Astrocyte of the hippocampus (primary cell): ENCODE measurements around the gene HAUS7.
"Not testable (repeated sequence)": the region's sequence is repeated elsewhere in the genome, so short reads cannot be mapped to it uniquely, and the experiment has no call there.

ENCODE experiments used
- DNase-seq: peaks from one replicate; pipeline ENCODE4 v3.0.0; 2011; ENCODE audit warnings: low read depth, low spot score

Gene HAUS7

DNA sequence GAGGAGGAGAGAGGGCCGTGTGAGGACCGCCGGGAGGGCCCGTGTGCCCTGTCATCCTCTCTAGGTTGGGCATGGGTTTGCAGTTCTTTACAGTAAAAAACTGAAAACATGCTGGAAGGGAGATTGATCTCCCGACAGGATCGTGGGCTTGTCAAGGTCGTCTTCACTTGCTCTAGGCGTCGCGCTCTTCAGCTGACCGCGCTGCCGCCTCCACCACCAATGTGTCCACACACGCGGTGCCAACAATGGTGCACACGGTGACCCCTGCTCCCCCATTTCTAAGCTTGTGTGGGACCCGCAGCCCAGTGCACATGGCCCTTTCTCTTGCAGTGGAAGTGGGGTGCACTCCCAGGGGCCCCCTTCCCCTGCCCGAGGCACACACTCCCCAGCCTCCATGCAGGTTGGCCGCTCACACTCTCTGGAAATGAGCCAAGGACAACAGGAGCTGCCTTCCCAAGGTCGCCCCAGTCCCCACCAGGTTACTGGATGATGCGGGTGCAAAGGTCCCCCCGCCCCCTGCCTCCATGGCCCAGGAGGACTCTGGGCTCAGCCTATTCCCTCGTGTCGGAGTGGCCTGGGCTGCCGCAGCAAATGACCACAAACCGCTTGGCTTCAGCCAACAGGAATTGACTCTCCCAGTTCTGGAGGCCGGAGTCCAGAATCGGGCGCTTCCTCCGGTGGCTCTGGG, 60.8 kb downstream of the HAUS7 start:
- no peak for DNase-seq

DNA sequence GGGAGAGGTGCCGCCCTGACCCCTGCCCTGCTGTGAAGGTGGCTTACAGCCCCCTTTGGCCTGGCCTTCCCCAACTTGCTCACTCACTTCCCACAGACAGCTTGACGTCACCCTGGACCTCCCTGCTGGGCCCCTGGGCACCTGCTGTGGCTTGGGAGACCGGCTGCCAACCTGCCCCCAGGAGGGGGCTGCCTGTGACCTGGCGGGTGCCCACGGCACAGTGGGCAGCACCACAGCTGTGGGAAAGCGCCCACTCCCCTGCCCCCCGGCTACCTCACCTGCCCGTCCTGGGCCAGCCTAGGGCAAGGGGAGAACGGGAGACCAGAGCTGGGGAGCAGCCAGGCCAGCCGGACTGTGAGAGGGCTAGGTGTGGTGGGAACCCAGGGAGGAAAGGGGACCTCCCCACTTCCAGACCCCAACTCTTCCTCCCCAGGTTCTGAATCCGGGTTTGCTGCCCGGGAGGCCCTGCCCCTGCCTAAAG, 61.5 kb downstream of the HAUS7 start:
- no peak for DNase-seq

DNA sequence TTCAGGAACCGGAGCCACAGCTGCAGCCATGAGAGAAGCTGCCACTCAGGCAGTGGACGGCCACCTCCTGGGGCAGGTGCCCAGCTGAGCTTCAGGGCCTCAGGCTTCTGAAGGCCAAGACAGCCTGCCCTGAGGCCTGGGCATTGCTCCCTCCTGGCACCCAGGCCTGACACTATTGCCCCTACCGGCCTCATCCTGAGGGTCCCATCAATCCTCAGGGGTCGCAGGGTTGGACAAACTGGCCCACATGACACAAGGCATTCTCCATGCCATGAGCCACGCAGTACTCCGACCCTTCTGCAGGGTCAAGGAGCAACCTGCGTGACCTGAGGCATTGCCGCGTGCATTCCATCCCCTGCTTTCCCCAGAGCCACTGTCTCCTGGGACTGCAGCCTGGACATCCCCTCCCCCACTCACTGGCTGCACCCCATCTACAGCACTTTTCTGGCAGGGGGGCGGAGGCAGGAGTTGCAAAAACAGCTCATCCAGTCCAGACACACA, 62.1 kb downstream of the HAUS7 start:
- no peak for DNase-seq

DNA sequence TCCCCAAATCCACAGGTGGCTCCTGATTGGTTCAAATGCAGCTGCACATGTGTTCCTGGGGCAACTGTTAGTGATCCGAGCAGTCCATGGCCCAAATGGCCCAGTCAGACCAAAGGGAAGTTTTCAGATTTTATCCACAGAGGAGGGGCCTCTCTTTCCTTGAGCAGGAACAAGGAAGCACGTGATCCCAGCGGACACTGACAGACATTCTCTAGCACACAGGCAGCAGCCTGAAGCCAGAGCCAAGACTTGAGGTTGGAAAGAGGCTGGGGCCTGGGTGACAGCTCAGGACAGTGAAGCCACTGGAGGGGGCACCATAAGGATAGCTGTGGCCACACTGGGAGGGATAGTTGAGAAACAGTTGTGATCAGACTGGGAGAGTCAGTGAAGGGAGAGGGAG, 62.6 kb downstream of the HAUS7 start:
- DNase-seq = no peak

DNA sequence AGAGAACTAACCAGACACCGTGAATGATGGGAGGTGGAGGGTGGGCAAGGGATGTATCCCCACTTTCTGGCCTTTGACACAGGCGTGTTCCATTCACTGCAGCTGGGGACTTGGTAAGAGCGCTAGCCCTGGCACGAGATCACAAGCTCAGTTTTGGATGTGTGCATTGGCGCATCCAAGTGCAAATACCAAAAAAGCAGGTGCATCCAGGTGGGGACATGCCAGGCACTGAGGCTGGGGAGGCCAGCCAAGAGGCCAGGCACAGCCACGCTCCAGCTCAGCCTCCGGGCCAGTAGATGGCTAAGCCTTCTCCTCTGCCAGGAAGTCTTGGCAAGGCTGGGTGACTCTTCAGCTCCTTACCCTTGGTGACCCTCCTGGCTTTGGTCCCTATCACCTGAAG, 63.5 kb downstream of the HAUS7 start:
- DNase-seq = no peak

DNA sequence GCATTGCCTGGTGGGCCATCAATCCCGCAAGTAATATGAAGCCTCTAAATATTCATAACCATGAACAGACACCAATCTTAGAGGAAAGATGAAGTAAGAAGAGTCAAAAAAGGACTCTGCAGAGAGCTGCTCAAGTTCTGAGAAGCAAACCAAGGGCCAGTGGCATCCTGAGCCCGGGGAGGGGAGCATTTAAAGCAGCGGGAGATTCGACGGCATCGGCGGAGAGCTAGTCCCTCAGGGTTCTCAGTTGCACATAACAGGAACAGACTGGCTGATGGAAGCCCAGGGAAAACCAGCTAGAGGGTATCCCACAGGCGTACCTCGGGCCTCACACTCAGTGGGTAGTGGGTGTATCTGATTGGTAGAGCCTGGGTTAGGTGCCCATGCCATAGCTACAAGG, 64.4 kb downstream of the HAUS7 start:
- no peak for DNase-seq

DNA sequence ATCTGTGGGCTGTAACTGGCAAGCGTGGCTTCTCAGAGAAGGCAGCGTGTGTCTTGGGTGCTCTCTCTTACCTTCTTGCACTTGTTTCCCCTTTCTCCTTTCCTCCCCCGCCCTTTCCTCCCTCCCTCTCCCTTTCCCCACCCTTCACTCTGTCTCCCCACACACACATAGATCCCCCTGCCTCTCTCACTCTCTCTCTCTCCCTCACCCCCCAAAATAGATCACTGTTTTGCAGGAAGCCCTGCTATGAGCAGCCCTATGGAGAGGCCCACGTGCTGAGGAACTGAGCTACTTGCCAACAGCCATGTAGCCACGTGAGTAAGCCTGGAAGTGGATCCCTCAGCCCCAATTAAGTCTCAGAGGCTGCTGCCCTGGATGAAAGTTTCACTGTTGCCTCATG, 65.0 kb downstream of the HAUS7 start:
- no peak for DNase-seq

DNA sequence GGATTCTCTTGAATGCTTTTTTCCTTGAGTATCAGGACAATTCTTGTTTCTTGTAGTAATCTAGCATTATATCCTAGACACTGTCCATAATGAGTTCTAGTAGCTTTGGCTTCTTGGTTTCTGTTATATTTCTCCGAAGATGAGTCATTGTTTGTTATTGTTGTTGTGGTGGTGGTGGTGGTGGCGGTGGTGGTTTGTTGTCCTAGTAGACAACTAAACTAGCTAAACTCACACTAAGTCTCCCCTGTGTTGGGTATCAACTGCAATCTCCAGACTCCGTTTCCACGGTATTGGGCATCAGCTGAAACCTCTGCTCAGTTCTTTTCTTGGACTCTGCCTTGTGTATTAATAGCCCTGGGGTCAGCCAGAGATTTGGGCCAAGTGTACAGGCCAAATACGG, 66.0 kb downstream of the HAUS7 start:
- DNase-seq = not testable (repeated sequence)

DNA sequence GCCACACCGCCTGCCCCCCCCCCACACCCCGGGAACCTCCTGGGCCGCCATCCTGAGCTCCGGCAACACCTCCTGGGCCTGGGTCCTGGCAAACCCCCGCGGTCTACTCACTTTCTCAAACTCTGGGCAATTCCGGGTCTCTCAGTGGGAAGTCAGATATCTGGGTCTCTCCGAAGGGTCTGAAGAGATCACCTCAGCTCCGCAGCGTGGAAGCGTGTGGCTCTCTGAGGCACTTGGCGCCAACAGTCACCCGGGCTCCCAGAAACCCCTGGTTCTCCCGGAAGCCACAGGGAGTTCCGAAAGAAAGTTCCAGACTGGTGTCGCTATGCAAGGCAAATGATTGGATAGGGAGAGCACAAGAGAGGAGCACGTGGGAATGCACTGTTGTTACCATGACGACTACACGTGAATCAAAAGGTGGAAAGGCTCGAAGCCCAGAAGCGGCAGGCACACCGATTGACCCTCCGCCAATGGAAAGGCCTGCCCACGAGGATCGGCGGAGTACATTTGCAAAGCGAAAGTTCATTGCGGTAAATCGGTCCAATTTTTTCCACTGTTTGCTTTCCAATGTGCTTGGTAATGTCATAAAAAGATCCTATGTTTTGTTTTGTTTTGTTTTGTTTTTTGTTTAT, 69.1 kb downstream of the HAUS7 start, which contains the start of gene PNMA6E:
PNMA6E (minus strand) TSS at position 218 of the 632 bp plus-strand sequence. CDS start 2,501 bp downstream, outside the sequence.
- DNase-seq = no peak

DNA sequence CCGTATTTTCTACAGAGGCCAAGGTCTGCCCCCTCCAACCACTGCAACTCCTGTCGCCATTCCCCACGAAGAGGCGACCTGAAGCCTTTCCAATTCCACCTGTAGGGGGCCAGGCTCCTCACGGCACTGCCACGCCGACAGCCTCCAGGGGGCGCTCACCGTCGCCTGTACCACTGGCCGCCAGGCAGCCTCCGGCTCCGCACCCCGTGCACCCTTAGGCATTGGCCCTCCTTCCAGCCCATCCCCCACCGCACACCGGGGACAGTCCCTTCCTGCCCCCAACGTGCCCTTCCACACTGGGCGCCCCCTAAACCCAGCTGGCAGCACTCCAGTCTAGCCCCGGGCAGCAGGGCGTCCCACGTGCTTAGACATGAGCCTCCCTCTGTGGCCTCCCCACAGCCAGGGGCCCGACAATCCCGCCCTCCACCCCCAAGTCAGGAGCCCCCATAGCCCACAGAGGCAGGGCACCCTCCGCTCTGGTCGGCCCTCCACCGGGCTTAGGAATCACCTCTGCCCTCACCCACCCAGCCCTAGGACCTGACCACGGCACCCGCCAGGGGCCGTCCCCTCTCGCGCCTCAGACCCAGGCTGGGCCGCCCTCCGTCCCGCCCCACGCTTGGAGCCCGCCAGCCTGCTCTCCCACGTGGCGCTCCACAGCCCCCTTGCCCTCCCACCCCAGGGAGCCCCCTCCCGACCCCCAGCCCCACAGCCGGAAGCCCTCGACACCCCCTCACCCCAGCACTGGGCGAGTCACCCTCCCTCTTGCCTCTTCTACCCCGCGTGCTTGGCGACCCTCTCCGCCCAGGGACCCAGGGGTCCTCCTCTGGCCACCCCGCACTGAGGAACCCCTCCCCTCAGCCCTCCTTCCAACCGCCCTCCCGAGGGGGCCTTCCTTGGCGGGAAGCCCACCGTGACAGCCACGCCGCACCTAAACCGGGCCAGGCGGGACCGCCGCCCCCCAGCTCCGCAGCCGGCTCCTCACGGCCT, 69.9 kb downstream of the HAUS7 start:
- no peak for DNase-seq

DNA sequence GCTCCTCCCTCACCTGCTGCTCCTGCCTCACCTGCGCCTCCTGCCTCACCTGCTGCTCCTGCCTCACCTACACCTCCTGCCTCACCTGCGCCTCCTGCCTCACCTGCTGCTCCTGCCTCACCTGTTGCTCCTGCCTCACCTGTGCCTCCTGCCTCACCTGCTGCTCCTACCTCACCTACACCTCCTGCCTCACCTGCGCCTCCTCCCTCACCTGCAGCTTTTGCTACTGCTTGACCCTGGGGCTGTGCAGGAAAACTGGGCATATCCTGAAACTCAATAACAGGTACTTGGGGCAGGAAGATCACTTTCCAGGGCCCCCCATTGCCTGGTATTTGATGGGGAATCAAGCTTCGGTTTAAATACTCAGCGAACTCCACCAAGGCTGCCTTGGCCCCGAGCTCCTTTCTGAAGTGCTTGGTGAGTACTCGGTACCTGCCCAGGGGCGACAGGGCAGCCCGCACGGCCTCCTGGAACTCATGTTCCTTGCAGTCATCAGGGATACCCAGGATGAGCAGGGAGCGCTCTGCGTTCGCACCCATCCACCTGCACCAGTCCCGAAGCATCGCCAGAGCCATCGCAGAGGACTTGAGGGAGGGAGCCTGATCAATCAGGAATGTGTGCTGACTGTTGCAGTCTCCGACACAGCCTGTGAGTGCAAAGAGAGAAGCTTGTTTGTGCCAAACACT, 72.0 kb downstream of the HAUS7 start:
- DNase-seq = no peak
